ENCODE data around the gene MYCN. TPM values are rescaled to one million over a fixed set of nuclear protein-coding genes. Genes with fewer than 3 reads are reported as not detected.

The MYCN gene
- polyA plus RNA-seq, 1 donor (not counting 4 experiments of a cell fraction or from before 2014, with no cell fraction given) = not detected

DNA sequence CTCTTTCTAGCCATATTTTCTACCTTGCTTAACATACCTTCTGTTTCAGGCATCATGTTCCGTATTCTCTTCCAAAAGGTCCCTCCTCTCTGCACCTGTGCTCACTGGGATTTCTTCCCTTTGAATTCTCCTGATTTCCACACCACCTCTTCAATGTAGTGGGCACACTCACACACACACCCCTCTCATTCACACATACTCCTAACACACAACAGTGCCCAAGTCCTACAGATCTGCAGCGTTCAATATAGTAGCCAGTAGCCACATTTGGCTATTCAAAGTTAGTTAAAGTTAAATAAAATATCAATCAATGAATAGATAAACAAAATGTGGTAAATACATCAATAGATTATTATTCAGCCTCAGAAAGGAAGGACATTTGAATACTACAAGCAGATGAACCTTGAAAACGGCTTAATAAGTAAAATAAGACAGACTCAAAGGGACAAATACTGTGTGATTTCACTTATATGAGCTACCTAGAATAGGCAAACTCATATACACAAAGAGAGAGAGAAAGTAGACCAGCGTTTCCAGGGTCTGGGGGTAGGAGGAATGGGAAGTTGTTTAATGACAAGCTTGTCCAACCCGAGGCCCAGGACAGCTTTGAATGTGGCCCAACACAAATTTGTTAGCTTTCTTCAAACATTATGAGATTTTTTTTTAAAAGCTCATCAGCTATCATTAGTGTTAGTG is 34.4 kb downstream of the MYCN start:
- DNase-seq (ENCODE audit: low read depth, low spot score) = no peak
- no peaks in the 10 kb centered on the region for H4K20me1 ChIP-seq (ENCODE audit: control insufficient read depth, extremely low read depth, insufficient read depth, low read length)
- no peaks in the 10 kb centered on the region for H3K4me1 ChIP-seq (ENCODE audit: control insufficient read depth, extremely low read depth, insufficient read depth, low read length)
- H3K27ac ChIP-seq (ENCODE audit: control insufficient read depth, insufficient read depth, low read length) = no peak overlapping the region
- dilution Hi-C loops (cut with MboI; ENCODE audit: extremely low pct_ligation_motif_present, low sequenced_read_pairs) = no loop called here
- no peaks in the 10 kb centered on the region for H3K27me3 ChIP-seq (ENCODE audit: control insufficient read depth, extremely low read depth, insufficient read depth, low read length)
- TF ChIP-seq, protein P1, sequence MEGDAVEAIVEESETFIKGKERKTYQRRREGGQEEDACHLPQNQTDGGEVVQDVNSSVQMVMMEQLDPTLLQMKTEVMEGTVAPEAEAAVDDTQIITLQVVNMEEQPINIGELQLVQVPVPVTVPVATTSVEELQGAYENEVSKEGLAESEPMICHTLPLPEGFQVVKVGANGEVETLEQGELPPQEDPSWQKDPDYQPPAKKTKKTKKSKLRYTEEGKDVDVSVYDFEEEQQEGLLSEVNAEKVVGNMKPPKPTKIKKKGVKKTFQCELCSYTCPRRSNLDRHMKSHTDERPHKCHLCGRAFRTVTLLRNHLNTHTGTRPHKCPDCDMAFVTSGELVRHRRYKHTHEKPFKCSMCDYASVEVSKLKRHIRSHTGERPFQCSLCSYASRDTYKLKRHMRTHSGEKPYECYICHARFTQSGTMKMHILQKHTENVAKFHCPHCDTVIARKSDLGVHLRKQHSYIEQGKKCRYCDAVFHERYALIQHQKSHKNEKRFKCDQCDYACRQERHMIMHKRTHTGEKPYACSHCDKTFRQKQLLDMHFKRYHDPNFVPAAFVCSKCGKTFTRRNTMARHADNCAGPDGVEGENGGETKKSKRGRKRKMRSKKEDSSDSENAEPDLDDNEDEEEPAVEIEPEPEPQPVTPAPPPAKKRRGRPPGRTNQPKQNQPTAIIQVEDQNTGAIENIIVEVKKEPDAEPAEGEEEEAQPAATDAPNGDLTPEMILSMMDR (optimal IDR thresholded peaks at IDR 0.05 in 1 of 3, IDR thresholded peaks at IDR 0.05 in 1 of 3, conservative IDR thresholded peaks at IDR 0.05 in 1 of 3; ENCODE audit: extremely low read depth in 1 of 3, insufficient read depth in 2 of 3, low read length in 3 of 3) = no peak
- no peak for TF ChIP-seq EZH2 (IDR thresholded peaks at IDR 0.05; ENCODE audit: low read length)
- no peak for FAIRE-seq
- H3K79me2 ChIP-seq (ENCODE audit: control insufficient read depth, insufficient read depth, low read length) = no peaks in the 10 kb centered on the region
- no peaks in the 10 kb centered on the region for H3K9me1 ChIP-seq (ENCODE audit: control insufficient read depth, extremely low read depth, insufficient read depth, low read length)
- no peaks in the 10 kb centered on the region for H3K36me3 ChIP-seq (ENCODE audit: control insufficient read depth in 2 of 2, extremely low read depth in 1 of 2, insufficient read depth in 2 of 2, low read length in 2 of 2)
- H3K9ac ChIP-seq (ENCODE audit: control insufficient read depth, extremely low read depth, insufficient read depth, low read length) = no peak overlapping the region
- H3K4me3 ChIP-seq (ENCODE audit: control insufficient read depth in 2 of 3, extremely low read depth in 1 of 3, insufficient read depth in 2 of 3, low read depth in 1 of 3, low read length in 3 of 3) = no peak overlapping the region
- H3K4me2 ChIP-seq (ENCODE audit: control insufficient read depth, extremely low read depth, insufficient read depth, low read depth, low read length) = no peak overlapping the region
- no peaks in the 10 kb centered on the region for H3K9me3 ChIP-seq (ENCODE audit: control insufficient read depth, low read depth, low read length)
- no peak overlapping the region for H2AFZ ChIP-seq (ENCODE audit: control insufficient read depth, low read length)

DNA sequence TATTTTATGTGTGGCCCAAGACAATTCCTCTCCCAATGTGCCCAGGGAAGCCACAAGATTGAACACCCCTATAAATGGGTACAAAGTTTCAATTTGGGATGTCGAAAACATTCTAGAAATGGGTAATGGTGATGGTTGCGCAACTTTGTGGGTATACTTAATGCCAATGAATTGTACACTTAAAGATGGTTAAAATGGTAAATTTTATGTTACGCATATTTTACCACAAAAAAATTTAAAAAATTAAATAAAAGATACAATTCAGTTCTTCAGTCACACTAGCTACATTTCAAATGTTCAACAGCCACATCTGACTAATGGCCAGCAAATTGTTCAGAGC is 34.9 kb downstream of the MYCN start:
- Histone ChIP-seq H3K9me3 (ENCODE audit: control insufficient read depth, low read depth, low read length) (no peaks in the 10 kb centered on the region), H3K36me3 (ENCODE audit: control insufficient read depth in 2 of 2, extremely low read depth in 1 of 2, insufficient read depth in 2 of 2, low read length in 2 of 2) (no peaks in the 10 kb centered on the region), H3K27ac (ENCODE audit: control insufficient read depth, insufficient read depth, low read length) (no peak overlapping the region), H3K9me1 (ENCODE audit: control insufficient read depth, extremely low read depth, insufficient read depth, low read length) (no peaks in the 10 kb centered on the region), H3K79me2 (ENCODE audit: control insufficient read depth, insufficient read depth, low read length) (no peaks in the 10 kb centered on the region), H4K20me1 (ENCODE audit: control insufficient read depth, extremely low read depth, insufficient read depth, low read length) (no peaks in the 10 kb centered on the region), H3K4me1 (ENCODE audit: control insufficient read depth, extremely low read depth, insufficient read depth, low read length) (no peaks in the 10 kb centered on the region), H3K27me3 (ENCODE audit: control insufficient read depth, extremely low read depth, insufficient read depth, low read length) (no peaks in the 10 kb centered on the region), H2AFZ (ENCODE audit: control insufficient read depth, low read length) (no peak overlapping the region), H3K9ac (ENCODE audit: control insufficient read depth, extremely low read depth, insufficient read depth, low read length) (no peak overlapping the region), H3K4me2 (ENCODE audit: control insufficient read depth, extremely low read depth, insufficient read depth, low read depth, low read length) (no peak overlapping the region), H3K4me3 (ENCODE audit: control insufficient read depth in 2 of 3, extremely low read depth in 1 of 3, insufficient read depth in 2 of 3, low read depth in 1 of 3, low read length in 3 of 3) (no peak overlapping the region)
- FAIRE-seq = no peak
- no peak for DNase-seq (ENCODE audit: low read depth, low spot score)
- TF ChIP-seq, protein P1 (optimal IDR thresholded peaks at IDR 0.05 in 1 of 3, IDR thresholded peaks at IDR 0.05 in 1 of 3, conservative IDR thresholded peaks at IDR 0.05 in 1 of 3; ENCODE audit: extremely low read depth in 1 of 3, insufficient read depth in 2 of 3, low read length in 3 of 3) = no peak
- no peak for TF ChIP-seq EZH2 (IDR thresholded peaks at IDR 0.05; ENCODE audit: low read length)
- dilution Hi-C loops (cut with MboI; ENCODE audit: extremely low pct_ligation_motif_present, low sequenced_read_pairs) = no loop called here

All from keratinocyte (primary cell).